GM12891 (cell line): ENCODE measurements around the gene BTD.

Experiments
- POLR2AphosphoS5 ChIP-seq: IDR thresholded peaks from 2 replicates; pipeline ENCODE4 v1.6.1; 2011; ENCODE audit warnings: low read depth, low read length, control low read depth
- SPI1 ChIP-seq: IDR thresholded peaks from 2 replicates; pipeline ENCODE4 v1.6.1; 2011; ENCODE audit warnings: low read depth, low read length, control low read depth

- TF ChIP-seq POLR2AphosphoS5: no peak
- TF ChIP-seq SPI1: no peak
Measured at GRCh38 chr3:15591242-15591641, 10.3 kb upstream of the BTD start.
